Glomerular endothelial cell (primary cell): ENCODE measurements around the gene RPL18A. TPM values are rescaled to one million over a fixed set of nuclear protein-coding genes. Genes with fewer than 3 reads are reported as not detected.
"Not testable (repeated sequence)": the region's sequence is repeated elsewhere in the genome, so short reads cannot be mapped to it uniquely, and the experiment has no call there.

Source experiments
- DNase-seq: peaks from one replicate; pipeline ENCODE4 v3.0.0-alpha.2; 2011; ENCODE audit warnings: low read depth, low spot score; ENCODE audit errors: extremely low read depth
- total RNA-seq: library from RNA; depleted of rRNA; stranded (reverse); fragments of >200 nt; gene quantifications from 2 replicates; pipeline ENCODE4 v1.2.3, GENCODE V29; 2015

The RPL18A gene
- total RNA-seq, 1 donor from 2014 or later = 1,326 TPM

- DNase-seq = no peak
Observed at GRCh38 chr19:17866312-17866963, 6.7 kb downstream of the RPL18A start.

GRCh38 chr19:17866964-17867486 lies 7.3 kb downstream of the RPL18A start:
- no peak for DNase-seq

- DNase-seq = no peak
Observed at GRCh38 chr19:17868669-17869068, 9.0 kb downstream of the RPL18A start.

GRCh38 chr19:17869114-17869608 lies 9.5 kb downstream of the RPL18A start:
- no peak for DNase-seq

GRCh38 chr19:17871032-17871877 lies 11.5 kb downstream of the RPL18A start:
- no peak for DNase-seq

- DNase-seq = no peak
Observed at GRCh38 chr19:17871878-17872250, 12.2 kb downstream of the RPL18A start, which contains the start of gene SLC5A5. Gene SLC5A5 (plus strand): TSS chr19:17871945. CDS start chr19:17872320, 375 bp downstream.

- DNase-seq = no peak
Observed at GRCh38 chr19:17872251-17873001, 12.7 kb downstream of the RPL18A start.

- DNase-seq = no peak
Observed at GRCh38 chr19:17873786-17874757, 14.4 kb downstream of the RPL18A start.

GRCh38 chr19:17874758-17875135 lies 15.0 kb downstream of the RPL18A start:
- DNase-seq = no peak

- no peak for DNase-seq
Observed at GRCh38 chr19:17877696-17878095, 18.0 kb downstream of the RPL18A start.

- DNase-seq = no peak
Observed at GRCh38 chr19:17879466-17879865, 19.8 kb downstream of the RPL18A start.

GRCh38 chr19:17881701-17882100 lies 22.0 kb downstream of the RPL18A start:
- DNase-seq = no peak

- no peak for DNase-seq
Observed at GRCh38 chr19:17883627-17884410, 24.1 kb downstream of the RPL18A start.

- no peak for DNase-seq
Observed at GRCh38 chr19:17886515-17886914, 26.8 kb downstream of the RPL18A start.

- DNase-seq = not testable (repeated sequence)
Observed at GRCh38 chr19:17887221-17887620, 27.5 kb downstream of the RPL18A start.

- DNase-seq = no peak
Observed at GRCh38 chr19:17888260-17888659, 28.6 kb downstream of the RPL18A start.

- DNase-seq = no peak
Observed at GRCh38 chr19:17889609-17890214, 30.0 kb downstream of the RPL18A start.

GRCh38 chr19:17893766-17894165 lies 34.1 kb downstream of the RPL18A start:
- DNase-seq = no peak

GRCh38 chr19:17902701-17903100 lies 43.0 kb downstream of the RPL18A start:
- DNase-seq = no peak
